Choroid plexus epithelial cell (primary cell): Measurements from ENCODE around the gene USP35.

Experiments used
- DNase-seq: peaks from one replicate; pipeline ENCODE4 v3.0.0-alpha.2; 2010; ENCODE audit warnings: low read depth
- H3K4me3 ChIP-seq: 2 replicates; pipeline ENCODE4 v1.5.1; 2011; ENCODE audit warnings: low read depth, mild to moderate bottlenecking, control low read depth, low read length, moderate library complexity
- CTCF ChIP-seq: conservative IDR thresholded peaks from 2 replicates; pipeline ENCODE4 v1.5.1; 2011; ENCODE audit warnings: low read depth, mild to moderate bottlenecking, control low read depth, inconsistent platforms, low read length, moderate library complexity

USP35 gene

GRCh38 chr11:78190871-78191538 is 2.3 kb downstream of the USP35 start:
- H3K4me3 ChIP-seq, result no peak overlapping the region
- no peak for DNase-seq
- no peak for TF ChIP-seq CTCF

- TF ChIP-seq CTCF, result no peak
- no peak overlapping the region for H3K4me3 ChIP-seq
- no peak for DNase-seq
Observed at GRCh38 chr11:78192223-78192719, 3.6 kb downstream of the USP35 start.

GRCh38 chr11:78192911-78193351 is 4.2 kb downstream of the USP35 start:
- H3K4me3 ChIP-seq, result no peak overlapping the region
- TF ChIP-seq CTCF, result no peak
- no peak for DNase-seq

- no peak for DNase-seq
- TF ChIP-seq CTCF, result no peak
- H3K4me3 ChIP-seq, result no peak overlapping the region
Observed at GRCh38 chr11:78193806-78194205, 5.1 kb downstream of the USP35 start.

GRCh38 chr11:78194490-78194889 is 5.8 kb downstream of the USP35 start:
- H3K4me3 ChIP-seq, result no peak overlapping the region
- TF ChIP-seq CTCF, result no peak
- no peak for DNase-seq

- TF ChIP-seq CTCF, result no peak
- H3K4me3 ChIP-seq, result no peak overlapping the region
- no peak for DNase-seq
Observed at GRCh38 chr11:78195917-78196560, 7.3 kb downstream of the USP35 start.

- TF ChIP-seq CTCF, result no peak
- no peak overlapping the region for H3K4me3 ChIP-seq
- DNase-seq, result no peak
Observed at GRCh38 chr11:78196661-78197091, 8.0 kb downstream of the USP35 start.
